Hepatocyte (in vitro differentiated cells): Measurements from ENCODE around the gene ADAMTSL1.

Source experiments
- EZH2 ChIP-seq: fragments of 200-600 bp; sonication (generic); IDR thresholded peaks from 2 replicates; pipeline ENCODE4 v1.6.1; 2016; ENCODE audit warnings: antibody characterized with exemption, mild to moderate bottlenecking, borderline replicate concordance
- TF ChIP-seq, protein P1 (sequence below): fragments of 200-600 bp; sonication (generic); IDR thresholded peaks from 2 replicates; pipeline ENCODE4 v1.5.1; 2016; ENCODE audit warnings: antibody characterized with exemption, mild to moderate bottlenecking; ENCODE audit not compliant: poor library complexity

DNA sequence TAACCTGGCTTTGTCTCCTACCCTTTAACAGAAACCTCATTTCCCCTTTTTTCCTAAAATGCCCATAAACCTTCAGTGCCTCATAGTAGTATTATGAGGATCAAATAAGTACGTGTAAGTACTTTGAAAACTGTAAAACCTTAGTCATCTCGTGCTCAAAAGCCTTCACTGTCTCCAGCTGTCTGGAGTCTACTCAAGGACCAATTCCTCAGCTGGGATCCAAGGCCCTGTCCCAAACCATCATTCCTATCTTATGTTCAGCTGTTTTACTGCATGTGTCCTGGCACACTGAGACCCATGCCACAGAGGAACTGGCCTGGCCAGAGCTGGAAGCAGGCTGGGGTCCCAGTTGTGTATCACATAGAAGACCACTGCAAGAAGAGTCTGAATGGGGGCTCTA lies 15.9 kb downstream of the ADAMTSL1 start:
- TF ChIP-seq, protein P1, sequence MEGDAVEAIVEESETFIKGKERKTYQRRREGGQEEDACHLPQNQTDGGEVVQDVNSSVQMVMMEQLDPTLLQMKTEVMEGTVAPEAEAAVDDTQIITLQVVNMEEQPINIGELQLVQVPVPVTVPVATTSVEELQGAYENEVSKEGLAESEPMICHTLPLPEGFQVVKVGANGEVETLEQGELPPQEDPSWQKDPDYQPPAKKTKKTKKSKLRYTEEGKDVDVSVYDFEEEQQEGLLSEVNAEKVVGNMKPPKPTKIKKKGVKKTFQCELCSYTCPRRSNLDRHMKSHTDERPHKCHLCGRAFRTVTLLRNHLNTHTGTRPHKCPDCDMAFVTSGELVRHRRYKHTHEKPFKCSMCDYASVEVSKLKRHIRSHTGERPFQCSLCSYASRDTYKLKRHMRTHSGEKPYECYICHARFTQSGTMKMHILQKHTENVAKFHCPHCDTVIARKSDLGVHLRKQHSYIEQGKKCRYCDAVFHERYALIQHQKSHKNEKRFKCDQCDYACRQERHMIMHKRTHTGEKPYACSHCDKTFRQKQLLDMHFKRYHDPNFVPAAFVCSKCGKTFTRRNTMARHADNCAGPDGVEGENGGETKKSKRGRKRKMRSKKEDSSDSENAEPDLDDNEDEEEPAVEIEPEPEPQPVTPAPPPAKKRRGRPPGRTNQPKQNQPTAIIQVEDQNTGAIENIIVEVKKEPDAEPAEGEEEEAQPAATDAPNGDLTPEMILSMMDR = no peak
- TF ChIP-seq EZH2 = no peak
